ENCODE data around the gene SLC37A4. TPM values are rescaled to one million over a fixed set of nuclear protein-coding genes. Genes with fewer than 3 reads are reported as not detected.
A peak's percentile ranks its signal among the peaks of the same experiment; 100 is the strongest.

Gene SLC37A4
- total and polyA plus RNA-seq, 2 of the 13 experiments (the other 11 are each of a cell fraction or from before 2014, with no cell fraction given), result 43.0 to 56.1 TPM

DNA sequence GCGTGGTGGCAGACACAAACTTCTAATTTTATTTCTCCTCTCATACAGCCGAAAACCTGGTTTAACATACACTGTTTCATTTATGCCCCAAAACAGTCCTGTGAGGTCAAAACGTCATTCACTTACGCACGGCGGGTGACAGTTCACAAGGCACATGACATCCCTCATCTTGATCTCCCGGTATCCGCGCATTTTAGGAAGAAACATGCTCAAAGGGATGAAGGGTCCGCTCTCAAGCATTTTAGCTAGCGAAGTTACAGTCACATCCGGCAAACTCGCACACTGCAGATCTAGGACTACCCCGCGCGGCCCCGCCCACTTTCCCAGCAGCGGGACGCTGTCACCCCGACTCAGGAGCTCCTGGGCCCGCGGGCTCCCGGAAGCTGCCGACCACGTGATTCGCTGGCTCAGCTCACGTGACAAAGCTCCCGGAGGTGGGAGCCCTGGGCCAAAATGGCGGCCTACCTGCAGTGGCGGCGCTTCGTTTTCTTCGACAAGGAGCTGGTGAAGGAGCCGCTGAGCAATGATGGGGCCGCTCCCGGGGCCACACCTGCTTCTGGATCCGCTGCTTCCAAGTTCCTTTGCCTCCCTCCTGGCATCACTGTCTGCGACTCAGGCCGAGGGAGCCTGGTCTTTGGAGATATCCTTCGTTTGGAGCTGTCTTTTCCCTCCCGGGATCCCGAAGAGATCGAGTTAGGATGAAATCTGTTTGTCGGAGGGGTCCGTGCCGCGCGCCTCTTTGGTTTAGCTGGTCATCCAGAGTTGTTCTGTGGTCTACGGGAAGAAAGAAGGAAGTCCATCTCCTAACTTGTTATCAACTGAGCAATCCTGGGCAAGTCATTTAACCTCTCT lies 36.9 kb upstream of the SLC37A4 start, which contains the start of gene VPS11 (continued):
- TF ChIP-seq, protein P1, sequence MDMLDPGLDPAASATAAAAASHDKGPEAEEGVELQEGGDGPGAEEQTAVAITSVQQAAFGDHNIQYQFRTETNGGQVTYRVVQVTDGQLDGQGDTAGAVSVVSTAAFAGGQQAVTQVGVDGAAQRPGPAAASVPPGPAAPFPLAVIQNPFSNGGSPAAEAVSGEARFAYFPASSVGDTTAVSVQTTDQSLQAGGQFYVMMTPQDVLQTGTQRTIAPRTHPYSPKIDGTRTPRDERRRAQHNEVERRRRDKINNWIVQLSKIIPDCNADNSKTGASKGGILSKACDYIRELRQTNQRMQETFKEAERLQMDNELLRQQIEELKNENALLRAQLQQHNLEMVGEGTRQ (IDR thresholded peaks at IDR 0.05; ENCODE audit: low read depth, low read length), result peak; percentile 98
- TF ChIP-seq, protein P1 (CRISPR knock-in tag; IDR thresholded peaks at IDR 0.05; ENCODE audit: borderline replicate concordance), result peak; percentile 99; the same call in 1 of the 2 replicates
- TF ChIP-seq ZNF567 (CRISPR knock-in tag; IDR thresholded peaks at IDR 0.05; ENCODE audit: borderline replicate concordance) (0 out of 2 replicates have a peak, but pooled peaks have one; percentile 54), PCBP2 (optimal IDR thresholded peaks at IDR 0.05; ENCODE audit: low read depth, low read length, poor library complexity, severe bottlenecking) (no peak), EEA1 (CRISPR knock-in tag; IDR thresholded peaks at IDR 0.05; ENCODE audit: borderline replicate concordance) (no peak), ZNF382 (CRISPR knock-in tag; IDR thresholded peaks at IDR 0.05; ENCODE audit: borderline replicate concordance) (no peak), PHB2 (IDR thresholded peaks at IDR 0.05; ENCODE audit: partially characterized antibody) (no peak), ZNF674 (CRISPR knock-in tag; IDR thresholded peaks at IDR 0.05; ENCODE audit: low read depth) (no peak), NR1H2 (CRISPR knock-in tag; IDR thresholded peaks at IDR 0.05; ENCODE audit: borderline replicate concordance, low read depth) (no peak), ZMYM2 (CRISPR knock-in tag; IDR thresholded peaks at IDR 0.05) (no peak), ZFP90 (CRISPR knock-in tag; IDR thresholded peaks at IDR 0.05; ENCODE audit: borderline replicate concordance) (no peak)
- TF ChIP-seq, protein P2, sequence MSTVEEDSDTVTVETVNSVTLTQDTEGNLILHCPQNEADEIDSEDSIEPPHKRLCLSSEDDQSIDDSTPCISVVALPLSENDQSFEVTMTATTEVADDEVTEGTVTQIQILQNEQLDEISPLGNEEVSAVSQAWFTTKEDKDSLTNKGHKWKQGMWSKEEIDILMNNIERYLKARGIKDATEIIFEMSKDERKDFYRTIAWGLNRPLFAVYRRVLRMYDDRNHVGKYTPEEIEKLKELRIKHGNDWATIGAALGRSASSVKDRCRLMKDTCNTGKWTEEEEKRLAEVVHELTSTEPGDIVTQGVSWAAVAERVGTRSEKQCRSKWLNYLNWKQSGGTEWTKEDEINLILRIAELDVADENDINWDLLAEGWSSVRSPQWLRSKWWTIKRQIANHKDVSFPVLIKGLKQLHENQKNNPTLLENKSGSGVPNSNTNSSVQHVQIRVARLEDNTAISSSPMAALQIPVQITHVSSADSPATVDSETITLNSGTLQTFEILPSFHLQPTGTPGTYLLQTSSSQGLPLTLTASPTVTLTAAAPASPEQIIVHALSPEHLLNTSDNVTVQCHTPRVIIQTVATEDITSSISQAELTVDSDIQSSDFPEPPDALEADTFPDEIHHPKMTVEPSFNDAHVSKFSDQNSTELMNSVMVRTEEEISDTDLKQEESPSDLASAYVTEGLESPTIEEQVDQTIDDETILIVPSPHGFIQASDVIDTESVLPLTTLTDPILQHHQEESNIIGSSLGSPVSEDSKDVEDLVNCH (CRISPR knock-in tag; IDR thresholded peaks at IDR 0.05), result no peak
- TF ChIP-seq, protein P3, sequence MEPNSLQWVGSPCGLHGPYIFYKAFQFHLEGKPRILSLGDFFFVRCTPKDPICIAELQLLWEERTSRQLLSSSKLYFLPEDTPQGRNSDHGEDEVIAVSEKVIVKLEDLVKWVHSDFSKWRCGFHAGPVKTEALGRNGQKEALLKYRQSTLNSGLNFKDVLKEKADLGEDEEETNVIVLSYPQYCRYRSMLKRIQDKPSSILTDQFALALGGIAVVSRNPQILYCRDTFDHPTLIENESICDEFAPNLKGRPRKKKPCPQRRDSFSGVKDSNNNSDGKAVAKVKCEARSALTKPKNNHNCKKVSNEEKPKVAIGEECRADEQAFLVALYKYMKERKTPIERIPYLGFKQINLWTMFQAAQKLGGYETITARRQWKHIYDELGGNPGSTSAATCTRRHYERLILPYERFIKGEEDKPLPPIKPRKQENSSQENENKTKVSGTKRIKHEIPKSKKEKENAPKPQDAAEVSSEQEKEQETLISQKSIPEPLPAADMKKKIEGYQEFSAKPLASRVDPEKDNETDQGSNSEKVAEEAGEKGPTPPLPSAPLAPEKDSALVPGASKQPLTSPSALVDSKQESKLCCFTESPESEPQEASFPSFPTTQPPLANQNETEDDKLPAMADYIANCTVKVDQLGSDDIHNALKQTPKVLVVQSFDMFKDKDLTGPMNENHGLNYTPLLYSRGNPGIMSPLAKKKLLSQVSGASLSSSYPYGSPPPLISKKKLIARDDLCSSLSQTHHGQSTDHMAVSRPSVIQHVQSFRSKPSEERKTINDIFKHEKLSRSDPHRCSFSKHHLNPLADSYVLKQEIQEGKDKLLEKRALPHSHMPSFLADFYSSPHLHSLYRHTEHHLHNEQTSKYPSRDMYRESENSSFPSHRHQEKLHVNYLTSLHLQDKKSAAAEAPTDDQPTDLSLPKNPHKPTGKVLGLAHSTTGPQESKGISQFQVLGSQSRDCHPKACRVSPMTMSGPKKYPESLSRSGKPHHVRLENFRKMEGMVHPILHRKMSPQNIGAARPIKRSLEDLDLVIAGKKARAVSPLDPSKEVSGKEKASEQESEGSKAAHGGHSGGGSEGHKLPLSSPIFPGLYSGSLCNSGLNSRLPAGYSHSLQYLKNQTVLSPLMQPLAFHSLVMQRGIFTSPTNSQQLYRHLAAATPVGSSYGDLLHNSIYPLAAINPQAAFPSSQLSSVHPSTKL (CRISPR knock-in tag; IDR thresholded peaks at IDR 0.05), result peak; percentile 49; the same call in 1 of the 2 replicates
- TF ChIP-seq, protein P4, sequence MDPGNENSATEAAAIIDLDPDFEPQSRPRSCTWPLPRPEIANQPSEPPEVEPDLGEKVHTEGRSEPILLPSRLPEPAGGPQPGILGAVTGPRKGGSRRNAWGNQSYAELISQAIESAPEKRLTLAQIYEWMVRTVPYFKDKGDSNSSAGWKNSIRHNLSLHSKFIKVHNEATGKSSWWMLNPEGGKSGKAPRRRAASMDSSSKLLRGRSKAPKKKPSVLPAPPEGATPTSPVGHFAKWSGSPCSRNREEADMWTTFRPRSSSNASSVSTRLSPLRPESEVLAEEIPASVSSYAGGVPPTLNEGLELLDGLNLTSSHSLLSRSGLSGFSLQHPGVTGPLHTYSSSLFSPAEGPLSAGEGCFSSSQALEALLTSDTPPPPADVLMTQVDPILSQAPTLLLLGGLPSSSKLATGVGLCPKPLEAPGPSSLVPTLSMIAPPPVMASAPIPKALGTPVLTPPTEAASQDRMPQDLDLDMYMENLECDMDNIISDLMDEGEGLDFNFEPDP (CRISPR knock-in tag; conservative IDR thresholded peaks at IDR 0.05), result no peak
- TF ChIP-seq, protein P5, sequence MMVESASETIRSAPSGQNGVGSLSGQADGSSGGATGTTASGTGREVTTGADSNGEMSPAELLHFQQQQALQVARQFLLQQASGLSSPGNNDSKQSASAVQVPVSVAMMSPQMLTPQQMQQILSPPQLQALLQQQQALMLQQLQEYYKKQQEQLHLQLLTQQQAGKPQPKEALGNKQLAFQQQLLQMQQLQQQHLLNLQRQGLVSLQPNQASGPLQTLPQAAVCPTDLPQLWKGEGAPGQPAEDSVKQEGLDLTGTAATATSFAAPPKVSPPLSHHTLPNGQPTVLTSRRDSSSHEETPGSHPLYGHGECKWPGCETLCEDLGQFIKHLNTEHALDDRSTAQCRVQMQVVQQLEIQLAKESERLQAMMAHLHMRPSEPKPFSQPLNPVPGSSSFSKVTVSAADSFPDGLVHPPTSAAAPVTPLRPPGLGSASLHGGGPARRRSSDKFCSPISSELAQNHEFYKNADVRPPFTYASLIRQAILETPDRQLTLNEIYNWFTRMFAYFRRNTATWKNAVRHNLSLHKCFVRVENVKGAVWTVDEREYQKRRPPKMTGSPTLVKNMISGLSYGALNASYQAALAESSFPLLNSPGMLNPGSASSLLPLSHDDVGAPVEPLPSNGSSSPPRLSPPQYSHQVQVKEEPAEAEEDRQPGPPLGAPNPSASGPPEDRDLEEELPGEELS (CRISPR knock-in tag; IDR thresholded peaks at IDR 0.05), result 0 out of 2 replicates have a peak, but pooled peaks have one; percentile 14

Data from HepG2 (cell line).